ENCODE results near the gene CFAP141. TPM values are rescaled to one million over a fixed set of nuclear protein-coding genes. Genes with fewer than 3 reads are reported as not detected.

CFAP141 gene
- polyA plus RNA-seq, 1 donor (not counting 4 experiments of a cell fraction or from before 2014, with no cell fraction given): not detected

- peaks cover 38 to 50% of the 10 kb centered on the region in 2 experiments for H3K36me3 ChIP-seq (ENCODE audit: control insufficient read depth in 2 of 2, extremely low read depth in 1 of 2, insufficient read depth in 2 of 2, low read length in 2 of 2)
- no peak overlapping the region for H2AFZ ChIP-seq (ENCODE audit: control insufficient read depth, low read length)
- no peak overlapping the region for H3K9ac ChIP-seq (ENCODE audit: control insufficient read depth, extremely low read depth, insufficient read depth, low read length)
- H3K27me3 ChIP-seq (ENCODE audit: control insufficient read depth, extremely low read depth, insufficient read depth, low read length): no peaks in the 10 kb centered on the region
- H3K9me1 ChIP-seq (ENCODE audit: control insufficient read depth, extremely low read depth, insufficient read depth, low read length): peaks cover 3% of the 10 kb centered on the region
- no peak for FAIRE-seq
- peaks cover 54% of the 10 kb centered on the region for H4K20me1 ChIP-seq (ENCODE audit: control insufficient read depth, extremely low read depth, insufficient read depth, low read length)
- no peak for TF ChIP-seq EZH2 (IDR thresholded peaks at IDR 0.05; ENCODE audit: low read length)
- no peak for TF ChIP-seq CTCF (optimal IDR thresholded peaks at IDR 0.05 in 1 of 3, IDR thresholded peaks at IDR 0.05 in 1 of 3, conservative IDR thresholded peaks at IDR 0.05 in 1 of 3; ENCODE audit: extremely low read depth in 1 of 3, insufficient read depth in 2 of 3, low read length in 3 of 3)
- no peaks in the 10 kb centered on the region for H3K9me3 ChIP-seq (ENCODE audit: control insufficient read depth, low read depth, low read length)
- no peak overlapping the region for H3K4me2 ChIP-seq (ENCODE audit: control insufficient read depth, extremely low read depth, insufficient read depth, low read depth, low read length)
- peaks cover 26% of the 10 kb centered on the region for H3K4me1 ChIP-seq (ENCODE audit: control insufficient read depth, extremely low read depth, insufficient read depth, low read length)
- no peak overlapping the region for H3K4me3 ChIP-seq (ENCODE audit: control insufficient read depth in 2 of 3, extremely low read depth in 1 of 3, insufficient read depth in 2 of 3, low read depth in 1 of 3, low read length in 3 of 3)
- peaks cover 89% of the 10 kb centered on the region for H3K79me2 ChIP-seq (ENCODE audit: control insufficient read depth, insufficient read depth, low read length)
- dilution Hi-C loops (cut with MboI; ENCODE audit: extremely low pct_ligation_motif_present, low sequenced_read_pairs): no loop called here
- DNase-seq (ENCODE audit: low read depth, low spot score): no peak
- H3K27ac ChIP-seq (ENCODE audit: control insufficient read depth, insufficient read depth, low read length): no peak overlapping the region
These were observed 31.5 kb downstream of the CFAP141 start for GRCh38 chr1:154174654-154175053.

DNA sequence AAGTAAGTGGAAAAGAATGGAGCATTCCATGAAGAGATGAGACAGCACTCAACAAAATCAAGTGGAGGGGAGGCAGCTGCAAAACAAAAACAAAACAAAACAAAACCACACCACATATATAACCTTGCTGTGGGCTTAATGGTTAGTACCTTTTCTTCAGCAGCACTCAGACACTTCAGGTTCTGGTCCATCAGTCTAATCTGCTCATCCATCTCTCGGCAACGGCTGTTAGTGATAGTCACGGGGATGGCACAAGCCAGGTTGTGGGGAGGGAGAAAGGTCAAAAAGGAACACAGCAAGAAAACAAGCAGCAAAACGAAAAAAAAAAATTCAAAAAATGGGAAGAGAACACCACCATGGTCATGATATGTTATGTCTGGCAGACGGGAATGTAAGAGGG, 34.3 kb downstream of the CFAP141 start:
- DNase-seq (ENCODE audit: low read depth, low spot score) (no peak), FAIRE-seq (no peak)
- H2AFZ ChIP-seq (ENCODE audit: control insufficient read depth, low read length): no peak overlapping the region
- no peak overlapping the region for H3K4me2 ChIP-seq (ENCODE audit: control insufficient read depth, extremely low read depth, insufficient read depth, low read depth, low read length)
- peaks cover 1% of the 10 kb centered on the region for H3K4me1 ChIP-seq (ENCODE audit: control insufficient read depth, extremely low read depth, insufficient read depth, low read length)
- no peaks in the 10 kb centered on the region for H3K9me1 ChIP-seq (ENCODE audit: control insufficient read depth, extremely low read depth, insufficient read depth, low read length)
- H4K20me1 ChIP-seq (ENCODE audit: control insufficient read depth, extremely low read depth, insufficient read depth, low read length): peaks cover 26% of the 10 kb centered on the region
- H3K79me2 ChIP-seq (ENCODE audit: control insufficient read depth, insufficient read depth, low read length): peaks cover 73% of the 10 kb centered on the region
- H3K27me3 ChIP-seq (ENCODE audit: control insufficient read depth, extremely low read depth, insufficient read depth, low read length): no peaks in the 10 kb centered on the region
- no peak overlapping the region for H3K4me3 ChIP-seq (ENCODE audit: control insufficient read depth in 2 of 3, extremely low read depth in 1 of 3, insufficient read depth in 2 of 3, low read depth in 1 of 3, low read length in 3 of 3)
- H3K9ac ChIP-seq (ENCODE audit: control insufficient read depth, extremely low read depth, insufficient read depth, low read length): no peak overlapping the region
- TF ChIP-seq EZH2 (IDR thresholded peaks at IDR 0.05; ENCODE audit: low read length) (no peak), CTCF (optimal IDR thresholded peaks at IDR 0.05 in 1 of 3, IDR thresholded peaks at IDR 0.05 in 1 of 3, conservative IDR thresholded peaks at IDR 0.05 in 1 of 3; ENCODE audit: extremely low read depth in 1 of 3, insufficient read depth in 2 of 3, low read length in 3 of 3) (no peak)
- no peaks in the 10 kb centered on the region for H3K9me3 ChIP-seq (ENCODE audit: control insufficient read depth, low read depth, low read length)
- dilution Hi-C loops (cut with MboI; ENCODE audit: extremely low pct_ligation_motif_present, low sequenced_read_pairs): no loop called here
- H3K36me3 ChIP-seq (ENCODE audit: control insufficient read depth in 2 of 2, extremely low read depth in 1 of 2, insufficient read depth in 2 of 2, low read length in 2 of 2): peaks cover 45 to 61% of the 10 kb centered on the region in 2 experiments
- no peak overlapping the region for H3K27ac ChIP-seq (ENCODE audit: control insufficient read depth, insufficient read depth, low read length)

Measured in keratinocyte (primary cell).